Measurements from ENCODE around the gene WDR7. TPM values are rescaled to one million over a fixed set of nuclear protein-coding genes. Genes with fewer than 3 reads are reported as not detected.

WDR7 gene
- total RNA-seq, 6 donors from 2014 or later: 17.8 to 58.7 (median 26.7) TPM

DNA sequence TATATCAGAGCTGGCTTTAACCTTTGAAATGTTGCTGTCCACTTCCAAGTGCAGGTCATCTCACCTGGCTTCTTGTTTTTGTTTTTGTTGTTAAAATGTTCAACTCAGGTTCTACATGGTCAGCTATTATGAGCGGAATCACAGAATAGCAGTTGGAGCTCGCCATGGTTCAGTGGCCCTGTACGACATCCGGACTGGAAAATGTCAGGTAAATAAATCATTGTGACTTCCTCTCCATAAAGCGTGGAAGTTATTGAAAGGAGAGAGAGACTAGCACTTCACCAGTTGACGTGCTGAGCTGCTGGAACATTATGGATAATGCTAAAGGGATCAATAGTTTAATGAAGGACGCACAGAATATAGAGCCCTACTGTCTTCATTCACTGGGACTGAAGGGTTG is 311.2 kb downstream of the WDR7 start:
- 69 to 72% methylated on average over 7 of the region's 7 CpGs for WGBS, 2 donors
- DNase-seq (no peak), ATAC-seq (ENCODE audit: low FRiP score in 2 of 2) (no peak)
- Histone ChIP-seq H3K27ac (no peak overlapping the region), H3K9me3 (no peaks in the 10 kb centered on the region), H3K4me1 (no peaks in the 10 kb centered on the region), H3K4me3 (no peak overlapping the region), H3K27me3 (no peaks in the 10 kb centered on the region), H3K36me3 (peaks cover 0 to 3% (median 0%) of the 10 kb centered on the region in 4 donors)
- TF ChIP-seq EP300 (IDR thresholded peaks at IDR 0.05) (no peak), POLR2A (IDR thresholded peaks at IDR 0.05) (no peak), POLR2AphosphoS5 (IDR thresholded peaks at IDR 0.05) (no peak)
- TF ChIP-seq, protein P1, sequence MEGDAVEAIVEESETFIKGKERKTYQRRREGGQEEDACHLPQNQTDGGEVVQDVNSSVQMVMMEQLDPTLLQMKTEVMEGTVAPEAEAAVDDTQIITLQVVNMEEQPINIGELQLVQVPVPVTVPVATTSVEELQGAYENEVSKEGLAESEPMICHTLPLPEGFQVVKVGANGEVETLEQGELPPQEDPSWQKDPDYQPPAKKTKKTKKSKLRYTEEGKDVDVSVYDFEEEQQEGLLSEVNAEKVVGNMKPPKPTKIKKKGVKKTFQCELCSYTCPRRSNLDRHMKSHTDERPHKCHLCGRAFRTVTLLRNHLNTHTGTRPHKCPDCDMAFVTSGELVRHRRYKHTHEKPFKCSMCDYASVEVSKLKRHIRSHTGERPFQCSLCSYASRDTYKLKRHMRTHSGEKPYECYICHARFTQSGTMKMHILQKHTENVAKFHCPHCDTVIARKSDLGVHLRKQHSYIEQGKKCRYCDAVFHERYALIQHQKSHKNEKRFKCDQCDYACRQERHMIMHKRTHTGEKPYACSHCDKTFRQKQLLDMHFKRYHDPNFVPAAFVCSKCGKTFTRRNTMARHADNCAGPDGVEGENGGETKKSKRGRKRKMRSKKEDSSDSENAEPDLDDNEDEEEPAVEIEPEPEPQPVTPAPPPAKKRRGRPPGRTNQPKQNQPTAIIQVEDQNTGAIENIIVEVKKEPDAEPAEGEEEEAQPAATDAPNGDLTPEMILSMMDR (IDR thresholded peaks at IDR 0.05): no peak

DNA sequence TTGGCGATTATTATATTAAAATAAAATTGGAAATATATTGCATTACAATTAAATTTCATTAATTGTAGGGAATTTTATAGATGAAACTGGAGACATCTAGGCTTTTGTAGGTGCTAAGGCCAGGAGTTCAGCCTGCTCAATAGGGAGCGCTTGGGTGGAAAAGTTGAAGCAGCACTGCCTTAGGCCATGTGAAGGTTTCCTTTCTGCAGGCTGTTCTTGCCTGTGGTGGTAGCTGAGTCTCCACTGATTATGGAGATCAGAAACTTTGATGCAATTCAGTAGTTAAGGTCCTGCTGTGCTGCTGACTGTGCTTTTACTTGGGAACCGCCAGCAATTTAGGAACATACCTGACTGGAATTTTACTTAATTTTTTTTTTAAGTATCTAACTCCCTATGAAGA is 315.9 kb downstream of the WDR7 start:
- ATAC-seq (ENCODE audit: low FRiP score in 2 of 2): no peak

DNA sequence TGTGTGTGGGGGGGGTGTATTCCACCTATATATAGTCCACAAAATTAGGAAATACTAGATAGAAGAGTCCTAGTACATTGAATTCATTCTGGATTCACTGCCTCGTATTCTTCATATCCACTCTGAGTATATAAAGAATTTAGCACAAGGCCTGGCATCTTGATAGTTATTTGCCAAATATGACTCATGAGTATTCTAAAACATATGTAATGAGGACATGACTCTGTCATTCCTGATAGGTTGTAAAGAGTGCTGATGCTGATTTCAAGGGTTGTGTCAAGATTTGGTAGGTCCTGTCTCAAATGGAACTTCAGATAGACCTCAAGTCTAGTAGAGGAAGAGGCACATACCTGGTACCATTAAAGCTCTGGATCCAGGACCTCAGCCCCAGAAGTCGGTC is 322.3 kb downstream of the WDR7 start:
- ATAC-seq (ENCODE audit: low FRiP score in 2 of 2) (no peak), DNase-seq (no peak)
- Histone ChIP-seq H3K27ac (no peak overlapping the region), H3K4me1 (no peaks in the 10 kb centered on the region), H3K36me3 (no peaks in the 10 kb centered on the region), H3K9me3 (no peaks in the 10 kb centered on the region), H3K4me3 (no peak overlapping the region), H3K27me3 (no peaks in the 10 kb centered on the region)
- TF ChIP-seq, protein P1 (IDR thresholded peaks at IDR 0.05): no peak
- no peak for TF ChIP-seq POLR2A (IDR thresholded peaks at IDR 0.05)
- TF ChIP-seq EP300 (IDR thresholded peaks at IDR 0.05): no peak
- TF ChIP-seq POLR2AphosphoS5 (IDR thresholded peaks at IDR 0.05): no peak
- WGBS, 2 donors: 96 to 100% methylated on average over 2 of the region's 2 CpGs

More for the DNA sequence above, 315.9 kb downstream of the WDR7 start:
- WGBS, 2 donors: 95 to 99% methylated on average over 3 of the region's 3 CpGs
- Histone ChIP-seq H3K4me1 (no peaks in the 10 kb centered on the region), H3K27me3 (no peaks in the 10 kb centered on the region), H3K27ac (no peak overlapping the region), H3K4me3 (no peak overlapping the region), H3K36me3 (peaks cover 0 to 3% (median 0%) of the 10 kb centered on the region in 4 donors), H3K9me3 (no peaks in the 10 kb centered on the region)
- TF ChIP-seq POLR2A (IDR thresholded peaks at IDR 0.05) (no peak), EP300 (IDR thresholded peaks at IDR 0.05) (no peak), POLR2AphosphoS5 (IDR thresholded peaks at IDR 0.05) (no peak)
- TF ChIP-seq, protein P1 (IDR thresholded peaks at IDR 0.05): no peak
- no peak for DNase-seq

DNA sequence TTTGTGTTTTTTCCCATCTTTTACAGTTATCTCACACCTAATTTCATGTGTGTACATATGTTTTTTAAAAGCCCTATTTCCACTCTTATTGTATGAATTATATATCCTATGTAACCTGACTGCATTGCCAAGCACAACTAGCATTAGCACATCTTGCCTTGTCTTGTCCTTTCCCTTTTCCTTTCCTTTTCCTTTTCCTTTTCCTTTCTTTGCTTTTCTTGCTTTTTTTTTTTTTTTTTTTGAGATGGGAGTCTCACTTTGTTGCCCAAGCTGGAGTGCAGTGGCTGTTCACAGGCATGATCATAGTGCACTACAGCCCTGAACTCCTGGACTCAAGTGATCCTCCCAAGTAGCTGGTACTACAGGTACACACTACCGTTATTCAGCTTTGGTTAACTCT is 323.0 kb downstream of the WDR7 start:
- H3K4me3 ChIP-seq: no peak overlapping the region
- TF ChIP-seq, protein P1 (IDR thresholded peaks at IDR 0.05): no peak
- TF ChIP-seq POLR2A (IDR thresholded peaks at IDR 0.05): no peak
- TF ChIP-seq EP300 (IDR thresholded peaks at IDR 0.05): no peak
- no peak for TF ChIP-seq POLR2AphosphoS5 (IDR thresholded peaks at IDR 0.05)
- DNase-seq: no peak
- H3K4me1 ChIP-seq: no peaks in the 10 kb centered on the region
- ATAC-seq (ENCODE audit: low FRiP score in 2 of 2): no peak
- H3K9me3 ChIP-seq: no peaks in the 10 kb centered on the region
- no peaks in the 10 kb centered on the region for H3K36me3 ChIP-seq
- no peak overlapping the region for H3K27ac ChIP-seq
- 86 to 100% methylated on average over 1 of the region's 1 CpG for WGBS, 2 donors
- H3K27me3 ChIP-seq: no peaks in the 10 kb centered on the region

DNA sequence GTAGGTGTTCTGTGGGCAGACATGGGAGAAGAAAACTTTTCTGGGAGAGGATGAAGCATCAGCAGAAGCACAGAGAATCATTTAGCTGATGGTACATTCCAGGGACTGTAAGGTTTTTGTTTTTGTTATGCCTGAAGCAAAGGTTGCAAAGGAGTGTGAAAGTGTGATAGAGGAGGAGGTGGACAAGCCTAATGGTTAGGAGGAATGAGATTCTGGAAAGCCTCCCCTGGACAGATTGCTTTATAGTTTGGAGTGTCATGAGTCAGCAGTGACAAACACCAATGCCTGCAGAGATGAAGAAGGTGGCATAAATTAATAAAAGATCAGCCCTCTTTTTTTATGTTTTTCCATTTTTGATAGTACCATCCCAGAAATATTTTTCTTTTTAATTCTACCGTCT is 324.1 kb downstream of the WDR7 start:
- no peaks in the 10 kb centered on the region for H3K27me3 ChIP-seq
- DNase-seq: no peak
- H3K4me1 ChIP-seq: no peaks in the 10 kb centered on the region
- WGBS, 2 donors: 91 to 95% methylated on average over 1 of the region's 1 CpG
- no peaks in the 10 kb centered on the region for H3K36me3 ChIP-seq
- H3K9me3 ChIP-seq: no peaks in the 10 kb centered on the region
- no peak overlapping the region for H3K4me3 ChIP-seq
- no peak for TF ChIP-seq POLR2AphosphoS5 (IDR thresholded peaks at IDR 0.05)
- no peak for TF ChIP-seq EP300 (IDR thresholded peaks at IDR 0.05)
- TF ChIP-seq POLR2A (IDR thresholded peaks at IDR 0.05): no peak
- TF ChIP-seq, protein P1 (IDR thresholded peaks at IDR 0.05): no peak
- no peak overlapping the region for H3K27ac ChIP-seq
- no peak for ATAC-seq (ENCODE audit: low FRiP score in 2 of 2)
